MG63 (cell line): ENCODE measurements around the gene CD80. TPM values are rescaled to one million over a fixed set of nuclear protein-coding genes. Genes with fewer than 3 reads are reported as not detected.
"Not testable (repeated sequence)": the region's sequence is repeated elsewhere in the genome, so short reads cannot be mapped to it uniquely, and the experiment has no call there.

Experiments used
- DNase-seq: peaks from one replicate; pipeline ENCODE4 v3.0.0-alpha.2; 2020
- H3K27me3 ChIP-seq: fragments of 250-450 bp; sonication (Bioruptor Pico); 2 replicates; pipeline ENCODE4 v1.5.1; 2020; ENCODE audit warnings: mild to moderate bottlenecking, moderate library complexity
- H3K36me3 ChIP-seq: fragments of 250-450 bp; sonication (Bioruptor Pico); 2 replicates; pipeline ENCODE4 v1.5.1; 2020; ENCODE audit warnings: mild to moderate bottlenecking, moderate library complexity
- H3K4me3 ChIP-seq: fragments of 250-450 bp; sonication (Bioruptor Pico); 2 replicates; pipeline ENCODE4 v1.5.1; 2020; ENCODE audit warnings: mild to moderate bottlenecking, moderate library complexity
- H3K9me3 ChIP-seq: fragments of 250-450 bp; sonication (Bioruptor Pico); 2 replicates; pipeline ENCODE4 v1.5.1; 2020; ENCODE audit warnings: mild to moderate bottlenecking, moderate library complexity
- total RNA-seq: library from RNA; depleted of rRNA; stranded (reverse); fragments of >200 nt; shearing (Covaris generic); gene quantifications from 2 replicates; pipeline ENCODE4 v1.2.3, GENCODE V29; 2014; ENCODE audit warnings: low replicate concordance; rRNA removed

Gene CD80, protein sequence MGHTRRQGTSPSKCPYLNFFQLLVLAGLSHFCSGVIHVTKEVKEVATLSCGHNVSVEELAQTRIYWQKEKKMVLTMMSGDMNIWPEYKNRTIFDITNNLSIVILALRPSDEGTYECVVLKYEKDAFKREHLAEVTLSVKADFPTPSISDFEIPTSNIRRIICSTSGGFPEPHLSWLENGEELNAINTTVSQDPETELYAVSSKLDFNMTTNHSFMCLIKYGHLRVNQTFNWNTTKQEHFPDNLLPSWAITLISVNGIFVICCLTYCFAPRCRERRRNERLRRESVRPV
- total RNA-seq = not detected in 2 replicates

DNA sequence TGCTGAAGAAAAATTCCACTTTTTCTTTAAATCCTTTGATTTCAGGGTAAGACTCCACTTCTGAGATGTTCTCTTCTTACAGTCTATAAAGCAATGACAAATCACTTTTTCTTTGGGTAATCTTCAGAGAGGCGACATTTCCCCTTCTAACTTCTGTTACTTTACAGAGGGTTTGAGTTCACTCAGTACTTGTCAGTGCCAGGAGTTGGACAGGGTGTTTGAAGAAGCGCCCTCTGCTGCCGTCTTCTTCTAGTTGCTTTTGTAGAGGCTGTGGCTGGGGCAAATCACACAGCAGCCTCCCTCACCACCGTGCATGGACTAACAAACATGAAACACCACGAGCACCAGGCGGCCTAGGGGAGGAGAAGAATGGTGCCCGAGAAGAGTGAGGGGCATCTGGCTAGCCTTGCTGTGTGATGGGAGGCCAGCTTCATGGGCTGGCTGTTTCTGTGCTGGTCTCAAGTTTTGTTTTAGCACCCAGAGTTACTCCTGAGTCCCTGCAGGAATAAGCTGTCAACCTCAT is at the start of gene CD80:
Gene CD80, minus strand, starts transcription at position 174 of the 523 bp plus-strand sequence. CDS start 1,886 bp downstream, outside the sequence.
- Histone ChIP-seq H3K27me3 (no peaks in the 10 kb centered on the region), H3K9me3 (no peaks in the 10 kb centered on the region)
- DNase-seq = peak; percentile 48

DNA sequence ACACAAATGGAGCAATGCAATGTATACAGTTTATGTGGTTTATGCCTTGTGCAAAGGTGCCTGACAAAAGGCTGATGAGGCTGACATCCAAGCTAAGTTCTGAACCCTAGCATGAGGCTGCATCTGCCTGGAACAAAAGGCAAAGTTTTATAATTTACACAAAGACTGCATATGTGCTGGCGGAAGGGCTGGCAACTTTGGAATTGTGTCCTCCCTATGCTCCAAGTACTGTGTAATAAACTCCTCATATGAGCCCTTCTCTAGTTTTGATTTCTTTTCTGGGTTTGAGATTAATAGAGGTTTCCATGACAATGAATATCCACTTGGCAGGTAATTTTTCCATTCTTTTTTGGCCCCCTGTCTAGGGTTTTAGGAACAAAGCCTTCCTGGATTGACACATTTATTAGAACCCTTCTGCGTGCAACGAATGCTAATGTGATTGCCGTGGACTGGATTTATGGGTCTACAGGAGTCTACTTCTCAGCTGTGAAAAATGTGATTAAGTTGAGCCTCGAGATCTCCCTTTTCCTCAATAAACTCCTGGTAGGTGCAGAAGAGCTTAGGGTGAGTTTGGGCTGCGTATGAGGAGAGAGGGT is 49.1 kb upstream of the CD80 start:
- H3K27me3 ChIP-seq = no peaks in the 10 kb centered on the region
- no peaks in the 10 kb centered on the region for H3K36me3 ChIP-seq
- no peak overlapping the region for H3K4me3 ChIP-seq
- DNase-seq = no peak
- 0 out of 2 replicates have a peak, but pooled peaks cover 2% of the 10 kb centered on the region for H3K9me3 ChIP-seq

More for the DNA sequence above, at the start of gene CD80:
- no peaks in the 10 kb centered on the region for H3K36me3 ChIP-seq
- H3K4me3 ChIP-seq = no peak within 1 kb of the TSS

DNA sequence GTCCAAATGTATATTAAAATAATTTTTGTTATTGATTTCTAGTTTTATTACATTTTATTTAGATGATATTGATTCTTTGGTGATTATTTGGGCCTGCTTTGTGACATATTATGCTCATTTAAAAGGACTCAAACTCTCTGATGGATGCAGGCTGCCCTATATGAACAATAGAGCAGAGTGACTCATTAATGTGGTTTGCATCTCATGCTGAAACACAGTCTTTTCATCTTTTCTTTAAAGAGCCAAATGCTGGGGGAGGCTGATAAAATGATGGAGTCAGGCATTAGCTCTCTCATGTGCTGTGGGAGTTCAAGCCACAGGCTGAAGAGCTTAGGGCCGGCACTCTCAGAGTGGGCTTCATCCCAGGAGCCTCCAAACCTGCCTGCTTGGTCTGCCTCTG is 45.5 kb upstream of the CD80 start:
- DNase-seq = no peak
- H3K4me3 ChIP-seq = no peak overlapping the region
- 0 out of 2 replicates have a peak, but pooled peaks cover 2% of the 10 kb centered on the region for H3K9me3 ChIP-seq
- H3K36me3 ChIP-seq = no peaks in the 10 kb centered on the region
- no peaks in the 10 kb centered on the region for H3K27me3 ChIP-seq

DNA sequence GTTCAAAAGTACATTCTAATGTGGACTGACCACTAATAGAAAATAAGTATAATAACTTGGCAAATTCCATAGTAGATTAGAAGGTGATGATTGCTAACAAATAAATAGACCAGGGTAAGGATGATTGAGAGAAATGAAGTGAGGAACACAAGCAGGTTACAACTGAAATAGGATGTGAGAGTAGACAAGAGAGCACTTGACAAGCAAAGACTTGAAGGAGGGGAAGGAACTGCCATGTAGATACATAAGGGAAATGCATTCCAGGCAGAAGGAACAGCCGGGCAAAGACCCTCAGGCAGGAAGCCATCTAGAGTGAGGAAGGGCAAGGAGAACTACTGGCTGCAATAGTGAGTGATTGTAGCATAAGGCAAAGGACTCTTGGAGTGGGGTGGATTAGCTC is 43.3 kb upstream of the CD80 start:
- no peaks in the 10 kb centered on the region for H3K27me3 ChIP-seq

DNA sequence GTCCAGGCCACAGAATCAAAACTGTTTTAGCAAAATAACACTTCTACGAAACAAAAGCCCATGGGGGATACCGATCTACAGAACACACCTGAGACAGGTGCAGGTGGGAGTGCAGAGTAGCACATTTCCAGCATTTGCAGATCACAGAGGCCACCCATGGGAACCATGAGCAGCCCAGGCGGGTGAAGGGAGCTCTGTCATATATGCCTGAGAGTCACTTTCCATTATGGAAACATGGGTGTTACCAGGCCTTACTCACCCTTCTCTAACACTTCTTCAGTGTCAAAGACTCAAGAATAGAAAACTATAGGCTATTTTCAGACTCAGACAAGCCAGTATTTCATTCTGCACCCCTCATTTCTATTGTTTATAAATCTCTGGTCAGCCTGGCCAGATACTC is 41.7 kb upstream of the CD80 start:
- Histone ChIP-seq H3K36me3 (no peaks in the 10 kb centered on the region), H3K4me3 (no peak overlapping the region), H3K9me3 (no peaks in the 10 kb centered on the region), H3K27me3 (no peaks in the 10 kb centered on the region)
- no peak for DNase-seq

More for the DNA sequence above, 43.3 kb upstream of the CD80 start:
- Histone ChIP-seq H3K36me3 (no peaks in the 10 kb centered on the region), H3K4me3 (no peak overlapping the region), H3K9me3 (0 out of 2 replicates have a peak, but pooled peaks cover 2% of the 10 kb centered on the region)
- DNase-seq = no peak

DNA sequence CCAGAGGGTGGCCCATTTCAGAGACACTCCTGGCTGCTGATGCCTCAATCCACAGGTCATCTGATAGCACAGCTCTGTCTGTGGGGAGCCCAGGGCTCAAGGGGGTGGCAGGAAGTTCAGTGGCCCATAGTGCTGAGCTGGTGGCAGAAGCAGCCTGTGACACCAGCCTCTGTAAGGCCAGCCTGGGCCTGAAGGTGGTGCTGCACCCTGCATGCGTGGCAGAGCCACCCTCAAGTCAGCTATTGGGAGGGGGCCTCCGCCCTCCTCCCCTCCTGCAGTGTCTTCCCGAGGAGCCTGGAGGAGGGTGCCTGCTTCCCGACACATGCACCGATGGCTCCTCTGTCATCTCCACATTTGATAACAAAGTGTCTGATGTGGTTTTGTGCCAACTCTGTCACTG is 41.3 kb upstream of the CD80 start:
- Histone ChIP-seq H3K4me3 (no peak overlapping the region), H3K27me3 (no peaks in the 10 kb centered on the region), H3K36me3 (no peaks in the 10 kb centered on the region), H3K9me3 (no peaks in the 10 kb centered on the region)
- no peak for DNase-seq

DNA sequence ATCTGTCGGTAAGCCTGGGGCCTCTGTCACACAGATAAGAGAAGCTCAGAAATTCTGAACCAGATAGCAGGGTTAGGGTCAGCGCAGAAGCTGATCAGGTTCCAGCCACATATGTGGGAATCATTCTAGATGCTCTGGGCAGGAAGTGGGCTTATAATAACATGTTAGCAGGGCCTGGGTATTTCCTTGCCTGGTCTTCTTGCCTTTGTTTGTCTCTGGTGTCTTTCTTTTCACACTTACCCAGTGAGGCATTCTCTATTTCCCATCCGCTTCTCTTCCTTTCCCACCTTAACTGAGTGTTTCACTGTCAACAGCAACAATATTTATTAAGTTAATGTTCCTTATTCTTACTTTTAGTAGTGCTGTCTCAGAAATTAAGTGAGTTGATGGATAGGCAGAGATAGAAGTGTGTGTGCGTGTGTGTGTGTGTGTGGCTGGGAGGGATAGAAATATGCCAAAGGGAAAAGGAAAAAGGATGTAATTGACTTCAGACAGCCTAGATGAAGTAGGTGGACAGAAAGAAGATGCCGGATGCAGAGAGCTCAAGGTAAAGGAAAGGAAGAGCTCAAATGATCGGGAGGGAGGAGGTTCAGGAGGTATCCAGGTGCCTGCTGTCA is 40.3 kb upstream of the CD80 start:
- Histone ChIP-seq H3K27me3 (no peaks in the 10 kb centered on the region), H3K4me3 (no peak overlapping the region), H3K9me3 (no peaks in the 10 kb centered on the region), H3K36me3 (no peaks in the 10 kb centered on the region)
- no peak for DNase-seq

DNA sequence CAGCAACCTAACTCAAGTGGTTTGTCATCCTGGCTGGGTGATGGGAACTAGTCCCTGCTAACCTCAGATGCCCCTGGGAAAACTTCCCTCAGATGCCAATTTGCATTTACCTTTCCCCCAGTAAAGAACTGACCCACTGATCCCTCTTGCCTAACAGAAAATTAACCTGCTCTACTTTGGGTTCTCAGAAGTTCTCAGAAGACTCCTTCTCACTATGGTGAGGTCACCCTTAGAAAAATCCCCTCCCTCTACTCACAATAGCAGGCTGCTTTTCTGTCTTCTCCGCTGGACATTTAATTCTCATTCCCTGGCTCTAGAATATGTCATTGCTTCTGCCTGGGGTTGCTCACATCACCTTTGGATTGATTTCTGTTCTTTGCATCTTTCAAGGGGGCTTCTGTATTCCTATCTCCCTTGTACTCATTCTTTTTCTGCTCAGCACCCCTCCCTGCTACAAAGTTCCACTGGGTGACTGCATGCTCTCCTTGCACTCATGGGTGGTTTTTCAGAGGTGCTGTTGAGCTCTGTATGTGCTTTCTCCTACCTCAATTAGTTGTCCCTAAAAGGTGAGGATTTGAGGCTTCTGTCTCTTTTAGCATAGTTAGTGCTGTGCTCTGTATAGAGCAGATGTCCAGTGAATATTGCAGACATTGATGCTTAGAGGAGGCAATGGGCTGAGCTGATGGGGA is 39.1 kb upstream of the CD80 start:
- no peaks in the 10 kb centered on the region for H3K9me3 ChIP-seq
- no peaks in the 10 kb centered on the region for H3K36me3 ChIP-seq
- H3K4me3 ChIP-seq = no peak overlapping the region
- H3K27me3 ChIP-seq = no peaks in the 10 kb centered on the region
- DNase-seq = no peak

DNA sequence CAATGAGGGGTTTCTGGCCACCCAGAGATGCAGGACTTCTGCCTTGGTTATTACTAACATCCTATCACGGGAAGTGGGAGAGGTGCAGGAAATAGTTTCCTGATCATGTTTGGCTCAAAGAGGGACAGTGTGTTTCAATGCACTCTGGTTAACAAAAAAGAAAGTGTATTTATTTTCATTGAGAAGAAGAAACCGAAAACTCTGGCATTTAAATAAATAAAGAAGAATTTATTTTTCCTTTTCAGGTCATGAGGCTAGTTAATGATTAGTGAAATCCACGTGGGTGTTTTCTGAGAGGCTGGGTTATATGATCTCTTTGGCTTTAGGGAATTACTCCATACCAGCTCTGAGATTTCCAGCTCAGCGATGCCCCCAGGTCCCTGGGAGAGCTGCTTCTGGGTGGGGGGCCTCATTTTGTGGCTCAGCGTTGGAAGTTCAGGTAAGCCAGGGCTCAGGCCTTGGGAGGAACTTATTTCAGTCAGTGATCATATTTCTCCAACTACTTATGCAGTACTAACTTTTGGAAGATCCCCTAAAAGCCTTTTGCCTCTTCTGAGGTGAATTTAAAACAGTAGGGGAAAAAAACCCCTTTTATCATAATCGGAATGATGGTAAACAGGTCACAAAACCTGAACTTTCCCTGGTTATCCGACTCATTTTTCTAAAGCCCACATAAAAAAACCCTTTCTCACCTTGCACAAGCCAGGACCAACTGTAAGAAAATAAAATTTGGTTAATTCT is 38.3 kb upstream of the CD80 start, which contains the start of gene PLA1A:
Gene PLA1A, plus strand, starts transcription at position 338 of the 741 bp plus-strand sequence. Its CDS starts 29 bp downstream, at position 367.
- no peak within 1 kb of the TSS for H3K4me3 ChIP-seq
- DNase-seq = no peak
- no peaks in the 10 kb centered on the region; the same call in 1 of the 2 replicates for H3K27me3 ChIP-seq
- no peaks in the 10 kb centered on the region for H3K9me3 ChIP-seq
- no peaks in the 10 kb centered on the region for H3K36me3 ChIP-seq

DNA sequence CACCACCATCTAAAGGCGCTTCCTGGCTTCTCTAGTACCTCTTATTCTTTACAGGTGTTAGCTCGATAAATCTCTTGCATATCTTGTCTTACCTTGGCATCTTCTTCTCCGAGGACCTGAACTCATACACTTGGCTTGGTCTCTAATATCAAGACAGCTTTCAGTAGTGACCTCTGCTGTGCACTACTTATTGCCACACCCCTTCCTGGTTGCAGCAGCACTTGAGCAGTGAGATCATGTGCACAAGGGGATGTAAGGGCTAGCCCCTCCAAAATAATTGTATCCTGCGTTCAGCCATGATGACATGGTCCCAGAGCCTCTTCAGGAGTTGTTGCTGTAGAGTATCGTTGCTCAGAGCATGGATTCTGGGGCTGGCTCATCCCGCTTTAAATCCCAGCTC is 37.0 kb upstream of the CD80 start:
- Histone ChIP-seq H3K27me3 (no peaks in the 10 kb centered on the region; the same call in 1 of the 2 replicates), H3K4me3 (no peak overlapping the region), H3K9me3 (no peaks in the 10 kb centered on the region), H3K36me3 (no peaks in the 10 kb centered on the region)
- no peak for DNase-seq

DNA sequence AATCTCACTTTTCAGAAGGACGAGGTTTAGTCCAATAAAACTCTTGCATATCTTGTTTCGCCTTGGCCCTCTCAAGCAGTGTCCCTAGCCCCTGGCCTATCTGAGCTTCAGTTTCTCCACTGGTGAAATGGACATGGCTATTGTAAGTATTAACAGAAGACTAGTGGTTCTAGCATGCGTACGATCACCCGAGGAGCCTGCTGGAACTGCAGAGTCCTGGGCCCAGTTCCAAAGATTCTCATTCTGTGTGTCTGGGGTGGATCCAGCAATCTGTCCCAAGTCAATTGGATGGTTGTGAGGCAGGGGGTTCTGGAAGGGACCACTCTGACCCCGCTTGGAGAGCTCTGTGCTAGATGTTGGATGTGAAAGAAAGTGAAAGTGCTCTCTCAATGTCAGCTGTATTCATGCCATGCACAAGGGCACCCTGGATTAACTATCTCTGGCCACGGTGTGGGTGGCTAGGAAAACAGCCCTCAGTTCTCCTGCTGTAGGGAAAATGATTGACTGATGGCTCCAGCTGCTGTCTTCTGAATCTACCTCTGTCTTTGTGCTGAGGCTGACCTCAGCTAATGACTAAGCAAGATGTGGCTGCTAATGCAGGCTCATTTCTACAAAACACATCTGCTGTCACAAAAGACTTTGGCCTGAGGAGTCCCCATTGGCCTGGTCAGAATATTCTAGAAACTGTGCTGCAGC is 36.4 kb upstream of the CD80 start:
- H3K36me3 ChIP-seq = no peaks in the 10 kb centered on the region
- H3K9me3 ChIP-seq = no peaks in the 10 kb centered on the region
- H3K27me3 ChIP-seq = no peaks in the 10 kb centered on the region; the same call in 1 of the 2 replicates
- no peak for DNase-seq
- H3K4me3 ChIP-seq = no peak overlapping the region

DNA sequence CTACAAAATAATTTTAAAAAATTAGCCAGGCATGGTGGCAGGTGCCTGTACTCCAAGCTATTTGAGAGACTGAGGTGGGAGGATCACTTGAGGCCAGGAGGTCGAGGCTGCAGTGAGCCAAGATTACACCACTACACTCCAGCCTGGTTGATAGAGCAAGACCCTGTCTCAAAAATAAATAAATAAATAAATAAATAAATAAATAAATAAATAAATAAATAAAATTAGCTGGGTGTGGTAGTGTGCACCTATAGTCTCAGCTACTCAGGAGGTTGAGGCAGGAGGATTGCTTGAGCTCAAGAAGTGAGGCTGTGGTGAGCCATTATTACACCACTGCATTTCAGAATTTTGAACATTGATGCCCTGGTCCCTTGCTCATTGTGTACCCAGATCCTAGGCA is 35.5 kb upstream of the CD80 start:
- not testable (repeated sequence) for H3K9me3 ChIP-seq, H3K36me3 ChIP-seq, H3K27me3 ChIP-seq, H3K4me3 ChIP-seq, DNase-seq

DNA sequence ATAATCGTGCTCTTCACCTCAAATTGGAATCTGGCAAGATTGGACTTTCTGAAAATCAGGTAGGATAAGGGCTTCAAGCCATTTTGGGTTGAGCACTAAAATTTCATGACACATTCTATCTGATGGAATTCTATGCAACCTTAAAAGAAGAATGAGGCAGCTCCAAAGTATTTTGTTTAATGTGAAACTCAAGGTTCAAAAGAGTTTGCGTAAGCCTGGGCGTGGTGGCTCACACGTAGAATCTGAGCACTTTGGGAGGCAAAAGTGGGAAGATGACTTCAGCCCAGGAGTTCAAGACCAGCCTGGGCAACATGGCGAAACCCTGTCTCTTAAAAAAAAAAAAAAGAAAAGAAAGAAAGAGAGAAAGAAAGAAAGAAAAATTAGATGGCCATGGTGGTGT is 34.7 kb upstream of the CD80 start:
- DNase-seq = no peak
- Histone ChIP-seq H3K27me3 (no peaks in the 10 kb centered on the region; the same call in 1 of the 2 replicates), H3K9me3 (0 out of 2 replicates have a peak, but pooled peaks cover 2% of the 10 kb centered on the region)

DNA sequence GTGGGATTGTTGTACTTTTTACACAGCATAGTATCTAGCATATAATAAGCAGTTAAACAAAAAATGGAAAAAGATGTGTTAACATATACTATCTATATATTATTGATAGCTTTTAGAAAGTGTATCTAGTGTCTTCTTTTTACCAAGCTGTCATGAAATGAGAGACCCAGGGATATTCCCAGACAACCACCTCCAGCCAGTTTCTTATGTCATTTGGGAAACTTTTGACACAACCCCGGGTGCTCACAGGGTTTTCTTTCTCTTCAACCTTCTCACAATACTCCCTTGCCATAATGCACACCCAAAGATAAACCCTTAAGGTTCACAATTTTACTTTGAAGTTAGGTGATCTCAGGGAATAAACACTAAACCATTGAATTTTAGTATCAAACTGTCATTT is 33.4 kb upstream of the CD80 start:
- Histone ChIP-seq H3K9me3 (0 out of 2 replicates have a peak, but pooled peaks cover 2% of the 10 kb centered on the region), H3K36me3 (no peaks in the 10 kb centered on the region), H3K4me3 (no peak overlapping the region), H3K27me3 (no peaks in the 10 kb centered on the region; the same call in 1 of the 2 replicates)
- no peak for DNase-seq

More for the DNA sequence above, 34.7 kb upstream of the CD80 start:
- H3K36me3 ChIP-seq = no peaks in the 10 kb centered on the region
- no peak overlapping the region for H3K4me3 ChIP-seq

DNA sequence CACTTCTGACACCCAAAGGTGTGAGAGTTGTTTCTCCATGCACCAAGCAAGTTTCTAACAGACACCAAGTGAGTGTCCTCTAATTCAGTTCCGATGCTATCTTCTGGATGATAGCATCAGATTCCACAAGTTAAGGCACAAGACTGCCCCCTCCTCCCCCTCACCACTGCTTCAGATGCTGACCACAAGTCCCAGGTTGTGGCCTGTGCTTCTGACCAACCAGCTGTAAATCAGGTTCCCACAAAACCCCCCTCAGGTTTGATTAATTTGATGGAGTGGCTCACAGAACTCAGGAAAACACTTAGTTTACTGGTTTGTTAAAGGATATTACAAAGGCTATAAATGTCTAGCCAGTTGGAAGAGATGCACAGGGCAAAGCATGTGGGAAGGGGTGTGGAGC is 31.3 kb upstream of the CD80 start:
- H3K9me3 ChIP-seq = 0 out of 2 replicates have a peak, but pooled peaks cover 2% of the 10 kb centered on the region
- no peaks in the 10 kb centered on the region; the same call in 1 of the 2 replicates for H3K27me3 ChIP-seq
- DNase-seq = no peak
- H3K4me3 ChIP-seq = no peak overlapping the region
- no peaks in the 10 kb centered on the region for H3K36me3 ChIP-seq
